HCT116 (cell line): Measurements from ENCODE around the gene KCNJ14. TPM values are rescaled to one million over a fixed set of nuclear protein-coding genes. Genes with fewer than 3 reads are reported as not detected.

Experiments used
- ATAC-seq: fragments of 200-7000 bp; cut with Tn5 transposase; 2 replicates; pipeline ENCODE4 v1.9.1; 2020; ENCODE audit warnings: mild to moderate bottlenecking, moderate library complexity
- BruUV-seq: library from RNA; stranded (reverse); fragments of 400-500 nt; replicated peaks from 2 replicates; lab custom pipeline; 2021; lab: Mats Ljungman, UMichigan
- CTCF ChIA-PET: fragments of 300-600 bp; sonication (Branson Sonifier 250); formaldehyde crosslinking; loops from one replicate; lab custom pipeline; 2021; ENCODE audit warnings: antibody characterized with exemption; lab: Charles Lee
- POLR2A ChIA-PET: fragments of 300-600, 350-600 bp; sonication (Branson Sonifier 250); formaldehyde crosslinking; loops from one replicate; lab custom pipeline; 2021; ENCODE audit warnings: antibody characterized with exemption; lab: Charles Lee
- RAD21 ChIA-PET, 2 experiments: fragments of 300-600 bp; sonication (Branson Sonifier 250); formaldehyde crosslinking; loops; one replicate each; lab custom pipeline; 2023; ENCODE audit warnings: low total read pairs in 2 of 2; ENCODE audit not compliant: uncharacterized antibody in 2 of 2, unreplicated experiment in 2 of 2, low non-redundant PET in 1 of 2; lab: Charles Lee
- DNase-seq: peaks from one replicate; pipeline ENCODE4 v3.0.0-alpha.2; 2010; ENCODE audit warnings: low read depth, low spot score
- H2AFZ ChIP-seq: fragments of 200-600 bp; shearing (Covaris generic), sonication (generic); 2 replicates; pipeline ENCODE4 v1.6.1; 2017; ENCODE audit warnings: low read depth, mixed run types, mixed read lengths, antibody characterized with exemption, low read length; ENCODE audit not compliant: poor library complexity, severe bottlenecking
- H3K27ac ChIP-seq: 2 replicates; pipeline ENCODE4 v1.5.1; 2012; ENCODE audit warnings: low read depth, low read length
- H3K27me3 ChIP-seq: fragments of 200-600 bp; sonication (generic); 2 replicates; pipeline ENCODE4 v1.6.1; 2016; ENCODE audit warnings: mixed run types, low read length, mixed read lengths; ENCODE audit not compliant: insufficient read depth
- H3K36me3 ChIP-seq, 2 experiments: fragments of 200-500 bp in 1 of 2; fragments of 200-600 bp in 1 of 2; sonication (Bioruptor generic) in 1 of 2; sonication (generic) in 1 of 2; 2 replicates each; pipeline versions ENCODE4 v1.5.1 to v1.6.1; 2014 to 2016; ENCODE audit warnings: low read length in 2 of 2, inconsistent platforms in 1 of 2, mixed read lengths in 1 of 2, mixed run types in 1 of 2; ENCODE audit not compliant: insufficient read depth in 2 of 2, control insufficient read depth in 1 of 2
- H3K4me1 ChIP-seq, 2 experiments: fragments of 200-600 bp in 1 of 2; sonication (generic) in 1 of 2; 2 replicates each; pipeline versions ENCODE4 v1.5.1 to v1.6.1; 2012 to 2017; ENCODE audit warnings: low read length in 2 of 2, inconsistent platforms in 1 of 2, mild to moderate bottlenecking in 1 of 2, mixed read lengths in 1 of 2, mixed run types in 1 of 2, moderate library complexity in 1 of 2; ENCODE audit not compliant: insufficient read depth in 2 of 2, control insufficient read depth in 1 of 2
- H3K4me2 ChIP-seq: fragments of 200-600 bp; sonication (generic); 2 replicates; pipeline ENCODE4 v1.6.1; 2017; ENCODE audit warnings: mixed run types, low read length, mixed read lengths
- H3K4me3 ChIP-seq, 2 experiments: fragments of 200-600 bp in 1 of 2; sonication (generic) in 1 of 2; replicated peaks in 1 of 2; 2 replicates each; pipeline ENCODE4 v1.5.1; 2011 to 2016; ENCODE audit warnings: low read length in 2 of 2, control low read depth in 1 of 2, low read depth in 1 of 2, mild to moderate bottlenecking in 1 of 2, mixed read lengths in 1 of 2, mixed run types in 1 of 2
- H3K79me2 ChIP-seq: fragments of 200-600 bp; sonication (generic); 2 replicates; pipeline ENCODE4 v1.6.1; 2017; ENCODE audit warnings: mild to moderate bottlenecking, mixed run types, low read length, moderate library complexity, mixed read lengths; ENCODE audit not compliant: insufficient read depth
- H3K9ac ChIP-seq: fragments of 200-600 bp; sonication (generic); 2 replicates; pipeline ENCODE4 v1.6.1; 2016; ENCODE audit warnings: low read length, mixed read lengths
- H3K9me2 ChIP-seq: fragments of 200-600 bp; sonication (generic), shearing (Covaris generic); 2 replicates; pipeline ENCODE4 v1.6.1; 2017; ENCODE audit warnings: mixed run types, mild to moderate bottlenecking, moderate library complexity; ENCODE audit not compliant: insufficient read depth
- H3K9me3 ChIP-seq, 2 experiments: fragments of 200-500 bp in 1 of 2; fragments of 200-600 bp in 1 of 2; sonication (Bioruptor generic) in 1 of 2; sonication (generic) in 1 of 2; 2 replicates each; pipeline ENCODE4 v1.6.1; 2014 to 2017; ENCODE audit warnings: low read length in 2 of 2, mixed read lengths in 2 of 2, inconsistent platforms in 1 of 2, low read depth in 1 of 2, mild to moderate bottlenecking in 1 of 2, mixed run types in 1 of 2, moderate library complexity in 1 of 2; ENCODE audit not compliant: control insufficient read depth in 1 of 2, insufficient read depth in 1 of 2
- H4K20me1 ChIP-seq: fragments of 200-600 bp; sonication (generic), shearing (Covaris generic); 2 replicates; pipeline ENCODE4 v1.6.1; 2017; ENCODE audit warnings: mixed run types, mild to moderate bottlenecking, moderate library complexity; ENCODE audit not compliant: insufficient read depth
- ATF3 ChIP-seq: IDR thresholded peaks from 2 replicates; pipeline ENCODE4 v1.6.1; 2012
- CBX3 ChIP-seq: IDR thresholded peaks from 2 replicates; pipeline ENCODE4 v1.6.1; 2012; ENCODE audit warnings: low read depth
- CEBPB ChIP-seq: IDR thresholded peaks from 2 replicates; pipeline ENCODE4 v1.6.1; 2012; ENCODE audit warnings: low read depth
- ELF1 ChIP-seq: IDR thresholded peaks from 2 replicates; pipeline ENCODE4 v1.6.1; 2012; ENCODE audit warnings: low read depth, borderline replicate concordance
- EZH2 ChIP-seq: fragments of 200-600 bp; sonication (generic); IDR thresholded peaks from 2 replicates; pipeline ENCODE4 v1.6.1; 2017; ENCODE audit warnings: antibody characterized with exemption, mixed run types
- EZH2phosphoT487 ChIP-seq: fragments of 200-600 bp; IDR thresholded peaks from 2 replicates; pipeline ENCODE4 v1.6.1; 2018; ENCODE audit warnings: antibody characterized with exemption, borderline replicate concordance
- FOSL1 ChIP-seq: IDR thresholded peaks from 2 replicates; pipeline ENCODE4 v1.6.1; 2012; ENCODE audit warnings: low read depth
- JUND ChIP-seq: IDR thresholded peaks from 2 replicates; pipeline ENCODE4 v1.6.1; 2012
- MAX ChIP-seq: IDR thresholded peaks from 2 replicates; pipeline ENCODE4 v1.6.1; 2012
- POLR2A ChIP-seq: IDR thresholded peaks from 2 replicates; pipeline ENCODE4 v1.7.0; 2011; ENCODE audit warnings: borderline replicate concordance; ENCODE audit not compliant: insufficient read depth, insufficient read length; ENCODE audit errors: extremely low read depth
- REST ChIP-seq: IDR thresholded peaks from 2 replicates; pipeline ENCODE4 v1.6.1; 2012; ENCODE audit warnings: low read depth
- SIN3A ChIP-seq: IDR thresholded peaks from 2 replicates; pipeline ENCODE4 v1.6.1; 2012; ENCODE audit warnings: low read depth
- SP1 ChIP-seq: IDR thresholded peaks from 2 replicates; pipeline ENCODE4 v1.6.1; 2012; ENCODE audit warnings: low read depth
- TCF7L2 ChIP-seq: IDR thresholded peaks from 2 replicates; pipeline ENCODE4 v1.7.0; 2011; ENCODE audit warnings: borderline replicate concordance, inconsistent platforms; ENCODE audit not compliant: insufficient read depth, insufficient read length; ENCODE audit errors: extremely low read depth
- YY1 ChIP-seq: IDR thresholded peaks from 2 replicates; pipeline ENCODE4 v1.6.1; 2011; ENCODE audit warnings: low read length, low read depth, moderate library complexity, mild to moderate bottlenecking; ENCODE audit not compliant: insufficient replicate concordance; ENCODE audit errors: extremely low read depth
- ZFX ChIP-seq: fragments of 450-650 bp; IDR thresholded peaks from 2 replicates; pipeline ENCODE4 v1.6.1; 2017
- intact Hi-C: fragments of 100-400 bp; cut with micrococcal nuclease; formaldehyde crosslinking; loops from 2 replicates; pipeline ENCODE4 v1.10.0; 2022
- total RNA-seq: library from RNA; stranded (reverse); gene quantifications from one replicate; pipeline ENCODE4 v1.2.1, GENCODE V29; 2021; ENCODE audit not compliant: unreplicated experiment

Gene KCNJ14
- total RNA-seq, 1 experiment from 2014 or later, result 2.5 TPM

GRCh38 chr19:48500830-48501493 is 45.6 kb downstream of the KCNJ14 start (continued):
- TF ChIP-seq FOSL1 (no peak), CBX3 (no peak), YY1 (no peak), ATF3 (no peak), SP1 (no peak), CEBPB (no peak), POLR2A (no peak), SIN3A (no peak), MAX (no peak), ELF1 (no peak), JUND (no peak)

GRCh38 chr19:48501494-48502349 is 46.3 kb downstream of the KCNJ14 start:
- Histone ChIP-seq H3K36me3 (no peaks in the 10 kb centered on the region; a peak in 1 of 4 replicates), H3K79me2 (no peaks in the 10 kb centered on the region; the same call in 1 of the 2 replicates), H3K9me3 (no peaks in the 10 kb centered on the region), H2AFZ (no peak overlapping the region), H3K27ac (peak overlapping the region; percentile 92), H3K4me1 (peaks cover 12 to 49% of the 10 kb centered on the region in 2 experiments), H4K20me1 (no peaks in the 10 kb centered on the region), H3K9ac (peak overlapping the region; percentile 93), H3K4me2 (peak overlapping the region; percentile 100), H3K9me2 (no peaks in the 10 kb centered on the region), H3K4me3 (peak overlapping the region; percentile 86 to 97), H3K27me3 (no peaks in the 10 kb centered on the region)
- peak; percentile 80 for ATAC-seq
- BruUV-seq, result no TSS peak
- ChIA-PET CTCF (interaction anchor here (1.0 to 1.5 kb wide), 7 partner anchors 9 to 189 kb away, joined by 4 to 32 read pairs (median 8); no protein-coding TSS in a partner anchor), POLR2A (interaction anchor here (0.6 to 1.2 kb wide), 10 partner anchors 8 to 122 kb away, joined by 3 to 11 read pairs (median 4); partner anchors contain the start of genes RPL18 and SPHK2), RAD21 (interaction anchor here (0.6 to 1.1 kb wide), 11 partner anchors 8 to 167 kb away, joined by 3 to 13 read pairs (median 5); partner anchors contain the start of genes RPL18 (in 1 of the 2) and SPHK2 (in 1 of the 2))
- intact Hi-C loops, result loop anchor here (1.0 kb wide), 1 partner anchor 8 kb away; no protein-coding TSS in a partner anchor
- peak; percentile 99 for DNase-seq
- TF ChIP-seq MAX, result no peak
- TF ChIP-seq REST, result no peak
- no peak for TF ChIP-seq EZH2phosphoT487
- no peak for TF ChIP-seq ATF3
- TF ChIP-seq EZH2, result no peak
- TF ChIP-seq CEBPB, result no peak
- no peak for TF ChIP-seq YY1
- TF ChIP-seq ZFX, result no peak
- peak; percentile 49 for TF ChIP-seq TCF7L2
- TF ChIP-seq SIN3A, result no peak
